Pancreas (tissue), 10 donors: ENCODE results near the gene OTULIN. TPM values are rescaled to one million over a fixed set of nuclear protein-coding genes. Genes with fewer than 3 reads are reported as not detected.

Experiments
- ATAC-seq, 4 donors: fragments of 200-7000 bp; cut with Tn5 transposase; one replicate each; pipeline versions ENCODE4 v1.8.0 to v1.9.1; 2020; ENCODE audit warnings: mild to moderate bottlenecking in 4 of 4, moderate library complexity in 4 of 4
- DNase-seq, 6 donors: peaks; one replicate each; pipeline ENCODE4 v3.0.0-alpha.2; 2020
- FAIRE-seq: peaks from 2 replicates; lab custom pipeline; 2012; peaks lifted over from hg19 to GRCh38; lab: Jason Lieb, UNC
- H3K27ac ChIP-seq, 4 donors: fragments of 200-600 bp; sonication (generic); 1 replicate in 3 of 4; 2 replicates in 1 of 4; pipeline versions ENCODE4 v1.5.0 to v1.8.0; 2020
- H3K27me3 ChIP-seq, 4 donors: fragments of 200-600 bp; one replicate each; pipeline ENCODE4 v1.8.0; 2021
- H3K36me3 ChIP-seq, 3 donors: fragments of 200-600 bp; sonication (generic) in 1 of 3; one replicate each; pipeline versions ENCODE4 v1.5.0 to v1.8.0; 2020 to 2021
- H3K4me1 ChIP-seq, 3 donors: fragments of 200-600 bp; one replicate each; pipeline ENCODE4 v1.8.0; 2021
- H3K4me3 ChIP-seq, 4 donors: fragments of 200-600 bp; sonication (generic) in 2 of 4; one replicate each; pipeline versions ENCODE4 v1.5.0 to v1.8.0; 2020 to 2021
- H3K9me3 ChIP-seq, 4 donors: fragments of 200-600 bp; one replicate each; pipeline ENCODE4 v1.8.0; 2021
- WGBS, 2 donors: extraction: QIAGEN DNeasy Blood & Tissue Kit; methylation state at CpG; one replicate each; pipeline ENCODE4 v1.1.7; 2013; 5-methylcytosine and 5-hydroxymethylcytosine counted together
- intact Hi-C, 3 donors: fragments of 100-400 bp; cut with DNase I; formaldehyde crosslinking; loops; one replicate each; pipeline versions ENCODE4 v1.11.1 to v1.14.2; 2022
- polyA plus RNA-seq, 2 donors: library from polyadenylated mRNA; stranded (reverse); fragments of 200-250 nt; gene quantifications; one replicate each; pipeline ENCODE4 v1.2.3, GENCODE V29; 2013
- total RNA-seq, 6 donors: library from RNA; stranded (reverse); fragmentation: NEBNext Ultra II Directional in 4 of 6; extraction: Animal tissue kit (Norgen Biotek cat#: 25700) in 4 of 6; gene quantifications; one replicate each; pipeline versions ENCODE4 v1.2.1 to v1.2.4, GENCODE V29; 2021 to 2023
- TF ChIP-seq, protein P1 (sequence below), 4 donors: fragments of 200-600 bp; sonication (generic) in 3 of 4; IDR thresholded peaks; one replicate each; pipeline versions ENCODE4 v1.5.0 to v1.8.0; 2021; ENCODE audit warnings: antibody characterized with exemption in 4 of 4
- donor health status: healthy with polysubstance abuse.
- donor health status: DM: no; HTN: no; CAD: no; lungs with moderate emphysema.
- donor health status: DM: no; HTN: no; CAD: no.
- donor health status: control.
- donor health status: control.
- donor health status: Bipolar disorder and iron deficiency.
- donor health status: DM: yes; HTN: yes; CAD: no.
- donor health status: DM: no; HTN: no; CAD: no.
- donor health status: DM: no; HTN: no; CAD: no.
- donor health status: DM: yes; HTN: yes; CAD: no.

OTULIN gene
- total and polyA plus RNA-seq, 8 donors = 4.7 to 21.6 (median 11.5) TPM

GRCh38 chr5:14674983-14675854 is 10.7 kb downstream of the OTULIN start:
- Histone ChIP-seq H3K27ac (peak overlapping the region in 1 of 4 donors; percentile 41), H3K4me1 (peaks cover 15 to 43% (median 20%) of the 10 kb centered on the region in 3 donors), H3K9me3 (no peaks in the 10 kb centered on the region), H3K36me3 (peaks cover 0 to 8% (median 0%) of the 10 kb centered on the region in 3 donors), H3K27me3 (no peaks in the 10 kb centered on the region), H3K4me3 (no peak overlapping the region)
- TF ChIP-seq, protein P1, sequence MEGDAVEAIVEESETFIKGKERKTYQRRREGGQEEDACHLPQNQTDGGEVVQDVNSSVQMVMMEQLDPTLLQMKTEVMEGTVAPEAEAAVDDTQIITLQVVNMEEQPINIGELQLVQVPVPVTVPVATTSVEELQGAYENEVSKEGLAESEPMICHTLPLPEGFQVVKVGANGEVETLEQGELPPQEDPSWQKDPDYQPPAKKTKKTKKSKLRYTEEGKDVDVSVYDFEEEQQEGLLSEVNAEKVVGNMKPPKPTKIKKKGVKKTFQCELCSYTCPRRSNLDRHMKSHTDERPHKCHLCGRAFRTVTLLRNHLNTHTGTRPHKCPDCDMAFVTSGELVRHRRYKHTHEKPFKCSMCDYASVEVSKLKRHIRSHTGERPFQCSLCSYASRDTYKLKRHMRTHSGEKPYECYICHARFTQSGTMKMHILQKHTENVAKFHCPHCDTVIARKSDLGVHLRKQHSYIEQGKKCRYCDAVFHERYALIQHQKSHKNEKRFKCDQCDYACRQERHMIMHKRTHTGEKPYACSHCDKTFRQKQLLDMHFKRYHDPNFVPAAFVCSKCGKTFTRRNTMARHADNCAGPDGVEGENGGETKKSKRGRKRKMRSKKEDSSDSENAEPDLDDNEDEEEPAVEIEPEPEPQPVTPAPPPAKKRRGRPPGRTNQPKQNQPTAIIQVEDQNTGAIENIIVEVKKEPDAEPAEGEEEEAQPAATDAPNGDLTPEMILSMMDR (IDR thresholded peaks at IDR 0.05) = no peak
- DNase-seq = no peak
- 71 to 72% methylated on average over 8 of the region's 8 CpGs for WGBS, 2 donors
- intact Hi-C loops = no loop called here
- FAIRE-seq = no peak
- ATAC-seq = peak in 1 of 4 donors; percentile 11

GRCh38 chr5:14675865-14676300 is 11.4 kb downstream of the OTULIN start:
- ATAC-seq = peak in 3 of 4 donors; percentile 16 to 30 (median 25)
- peaks cover 0 to 15% (median 0%) of the 10 kb centered on the region in 3 donors for H3K36me3 ChIP-seq
- peaks cover 12 to 39% (median 17%) of the 10 kb centered on the region in 3 donors for H3K4me1 ChIP-seq
- FAIRE-seq = no peak
- H3K9me3 ChIP-seq = no peaks in the 10 kb centered on the region
- intact Hi-C loops = no loop called here
- 50 to 51% methylated on average over 6 of the region's 6 CpGs for WGBS, 2 donors
- TF ChIP-seq, protein P1 (IDR thresholded peaks at IDR 0.05) = no peak
- no peaks in the 10 kb centered on the region for H3K27me3 ChIP-seq
- H3K4me3 ChIP-seq = no peak overlapping the region
- peak overlapping the region in 2 of 4 donors; percentile 24 to 41 for H3K27ac ChIP-seq
- no peak for DNase-seq

DNA sequence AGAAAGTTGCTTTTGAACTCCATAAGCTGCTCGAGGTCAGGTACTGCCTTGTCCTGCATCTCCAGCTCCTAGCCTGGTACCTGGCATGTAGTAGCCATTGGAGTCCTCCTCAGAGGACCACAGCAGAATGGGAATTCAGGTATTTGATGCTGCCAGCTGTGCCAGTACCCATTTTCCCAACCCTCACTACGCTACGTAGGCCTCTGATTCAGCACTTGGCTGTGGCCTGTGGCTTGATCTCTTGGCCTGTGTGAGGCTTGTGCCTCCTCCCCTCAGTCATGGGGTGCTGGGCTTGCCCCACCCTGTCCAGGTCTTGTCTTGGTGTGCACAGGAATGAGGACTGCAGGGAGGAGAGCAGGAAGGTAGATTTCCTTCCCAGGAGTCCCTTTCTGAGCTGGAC is 11.8 kb downstream of the OTULIN start:
- FAIRE-seq (no peak), ATAC-seq (peak; percentile 68 to 84 (median 75)), DNase-seq (peak in 4 of 6 donors; percentile 38 to 52 (median 45))
- intact Hi-C loops = no loop called here
- WGBS, 2 donors = 46 to 48% methylated on average over 3 of the region's 3 CpGs
- H3K36me3 ChIP-seq = peaks cover 0 to 18% (median 0%) of the 10 kb centered on the region in 3 donors
- no peaks in the 10 kb centered on the region for H3K27me3 ChIP-seq
- peaks cover 8 to 35% (median 13%) of the 10 kb centered on the region in 3 donors for H3K4me1 ChIP-seq
- no peaks in the 10 kb centered on the region for H3K9me3 ChIP-seq
- TF ChIP-seq, protein P1 (IDR thresholded peaks at IDR 0.05) = no peak
- peak overlapping the region in 2 of 4 donors; percentile 24 to 41 for H3K27ac ChIP-seq
- no peak overlapping the region for H3K4me3 ChIP-seq

GRCh38 chr5:14678773-14679334 is 14.3 kb downstream of the OTULIN start:
- peaks cover 0 to 32% (median 7%) of the 10 kb centered on the region in 3 donors for H3K36me3 ChIP-seq
- 74 to 77% methylated on average over 5 of the region's 5 CpGs for WGBS, 2 donors
- H3K9me3 ChIP-seq = no peaks in the 10 kb centered on the region
- no peaks in the 10 kb centered on the region for H3K27me3 ChIP-seq
- no peak for FAIRE-seq
- TF ChIP-seq, protein P1 (IDR thresholded peaks at IDR 0.05) = no peak
- peaks cover 0 to 15% (median 8%) of the 10 kb centered on the region in 3 donors for H3K4me1 ChIP-seq
- ATAC-seq = no peak
- no peak overlapping the region for H3K27ac ChIP-seq
- no peak for DNase-seq
- no peak overlapping the region for H3K4me3 ChIP-seq
- intact Hi-C loops = no loop called here
